Ascending aorta (tissue), 2 donors: ENCODE data around the gene POMT1. TPM values are rescaled to one million over a fixed set of nuclear protein-coding genes. Genes with fewer than 3 reads are reported as not detected.
A peak's percentile ranks its signal among the peaks of the same experiment; 100 is the strongest.
"Not testable (repeated sequence)": the region's sequence is repeated elsewhere in the genome, so short reads cannot be mapped to it uniquely, and the experiment has no call there.

Experiments used
- DNase-seq, 2 donors: peaks; one replicate each; pipeline ENCODE4 v3.0.0-alpha.2; 2019; ENCODE audit warnings: low spot score in 2 of 2
- H3K27ac ChIP-seq, 2 donors: fragments of 200-600 bp; sonication (generic); one replicate each; pipeline ENCODE4 v1.5.1; 2016 to 2017; ENCODE audit warnings: mild to moderate bottlenecking in 1 of 2
- H3K27me3 ChIP-seq: fragments of 200-600 bp; sonication (generic); one replicate; pipeline ENCODE4 v1.5.1; 2017
- H3K36me3 ChIP-seq, 2 donors: fragments of 200-600 bp; sonication (generic); one replicate each; pipeline ENCODE4 v1.5.1; 2016
- H3K4me1 ChIP-seq, 2 donors: fragments of 200-600 bp; sonication (generic); one replicate each; pipeline ENCODE4 v1.5.1; 2016 to 2017; ENCODE audit warnings: mild to moderate bottlenecking in 1 of 2
- H3K4me3 ChIP-seq, 2 donors: fragments of 200-600 bp; sonication (generic); one replicate each; pipeline ENCODE4 v1.5.1; 2016 to 2017; ENCODE audit warnings: mild to moderate bottlenecking in 1 of 2
- H3K9me3 ChIP-seq, 2 donors: fragments of 200-600 bp; sonication (generic); one replicate each; pipeline ENCODE4 v1.5.1; 2016
- intact Hi-C: fragments of 100-400 bp; cut with DNase I; formaldehyde crosslinking; loops from one replicate; pipeline ENCODE4 v1.15.1; 2023
- total RNA-seq: library from RNA; depleted of rRNA; stranded (reverse); fragments of >200 nt; gene quantifications from one replicate; pipeline ENCODE4 v1.1.0, GENCODE V29; 2016
- TF ChIP-seq, protein P1 (sequence below), 3 experiments: fragments of 200-600 bp in 2 of 3; fragments of 450-650 bp in 1 of 3; sonication (generic) in 2 of 3; IDR thresholded peaks; one replicate each; pipeline ENCODE4 v1.5.1; 2016 to 2019; ENCODE audit warnings: antibody characterized with exemption in 3 of 3, mild to moderate bottlenecking in 1 of 3, moderate library complexity in 1 of 3

POMT1 gene
- total RNA-seq, 1 donor from 2014 or later = 128 TPM

- DNase-seq = no peak
- H3K36me3 ChIP-seq = no peaks in the 10 kb centered on the region
- peaks cover 10 to 26% of the 10 kb centered on the region in 2 donors for H3K9me3 ChIP-seq
- H3K27ac ChIP-seq = no peak overlapping the region
- peaks cover 0 to 11% of the 10 kb centered on the region in 2 donors for H3K4me1 ChIP-seq
- peak overlapping the region; percentile 51 to 52 for H3K4me3 ChIP-seq
- H3K27me3 ChIP-seq = no peaks in the 10 kb centered on the region
- intact Hi-C loops = no loop called here
- TF ChIP-seq, protein P1, sequence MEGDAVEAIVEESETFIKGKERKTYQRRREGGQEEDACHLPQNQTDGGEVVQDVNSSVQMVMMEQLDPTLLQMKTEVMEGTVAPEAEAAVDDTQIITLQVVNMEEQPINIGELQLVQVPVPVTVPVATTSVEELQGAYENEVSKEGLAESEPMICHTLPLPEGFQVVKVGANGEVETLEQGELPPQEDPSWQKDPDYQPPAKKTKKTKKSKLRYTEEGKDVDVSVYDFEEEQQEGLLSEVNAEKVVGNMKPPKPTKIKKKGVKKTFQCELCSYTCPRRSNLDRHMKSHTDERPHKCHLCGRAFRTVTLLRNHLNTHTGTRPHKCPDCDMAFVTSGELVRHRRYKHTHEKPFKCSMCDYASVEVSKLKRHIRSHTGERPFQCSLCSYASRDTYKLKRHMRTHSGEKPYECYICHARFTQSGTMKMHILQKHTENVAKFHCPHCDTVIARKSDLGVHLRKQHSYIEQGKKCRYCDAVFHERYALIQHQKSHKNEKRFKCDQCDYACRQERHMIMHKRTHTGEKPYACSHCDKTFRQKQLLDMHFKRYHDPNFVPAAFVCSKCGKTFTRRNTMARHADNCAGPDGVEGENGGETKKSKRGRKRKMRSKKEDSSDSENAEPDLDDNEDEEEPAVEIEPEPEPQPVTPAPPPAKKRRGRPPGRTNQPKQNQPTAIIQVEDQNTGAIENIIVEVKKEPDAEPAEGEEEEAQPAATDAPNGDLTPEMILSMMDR (IDR thresholded peaks at IDR 0.05) = no peak
Measured at GRCh38 chr9:131545786-131546335, 43.1 kb downstream of the POMT1 start.

DNA sequence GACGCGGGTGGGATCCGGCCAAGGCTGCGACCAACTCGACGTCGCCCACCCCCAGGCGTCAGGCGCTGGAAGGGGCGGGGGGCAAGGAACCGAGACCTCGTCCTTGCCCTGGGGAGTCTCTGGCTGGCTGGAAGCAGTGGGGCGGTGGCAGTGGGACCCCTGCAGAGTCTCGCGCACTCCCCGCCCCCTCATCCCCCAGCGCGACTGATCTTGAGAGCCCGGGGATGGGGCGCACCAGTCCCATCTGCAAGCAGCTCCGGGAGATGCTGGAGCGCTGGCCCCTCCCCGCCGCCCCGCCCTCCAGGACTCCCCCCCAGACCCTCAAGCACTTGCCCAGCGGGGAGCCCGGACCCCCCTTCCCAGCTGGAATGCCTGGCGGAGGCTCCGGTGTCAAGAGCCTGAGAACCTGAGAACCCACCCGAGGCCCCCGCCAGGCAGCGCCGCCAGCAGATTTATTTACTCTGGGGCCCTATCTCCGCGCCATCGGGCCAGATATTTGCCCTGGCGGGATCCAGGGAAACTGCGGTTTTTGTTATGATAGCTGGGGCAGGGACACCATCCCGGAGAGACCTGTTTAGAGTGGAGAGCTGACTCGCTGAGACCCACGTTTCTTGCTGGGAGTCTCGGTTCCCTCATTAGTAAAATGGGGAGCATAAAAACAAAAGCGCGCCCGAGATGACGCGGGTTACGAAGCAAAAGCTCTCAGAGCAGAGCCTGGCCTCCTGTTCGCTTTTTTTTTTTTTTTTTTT, 43.8 kb downstream of the POMT1 start:
- peaks cover 10 to 26% of the 10 kb centered on the region in 2 donors for H3K9me3 ChIP-seq
- peaks cover 0 to 11% of the 10 kb centered on the region in 2 donors for H3K4me1 ChIP-seq
- no peaks in the 10 kb centered on the region for H3K36me3 ChIP-seq
- no peak for DNase-seq
- intact Hi-C loops = no loop called here
- H3K27me3 ChIP-seq = no peaks in the 10 kb centered on the region
- no peak overlapping the region for H3K27ac ChIP-seq
- TF ChIP-seq, protein P1 (IDR thresholded peaks at IDR 0.05) = no peak
- H3K4me3 ChIP-seq = peak overlapping the region; percentile 51 to 52

GRCh38 chr9:131549186-131549585, 46.5 kb downstream of the POMT1 start:
- intact Hi-C loops, DNase-seq, H3K36me3 ChIP-seq, H3K27ac ChIP-seq, H3K9me3 ChIP-seq, H3K27me3 ChIP-seq, H3K4me3 ChIP-seq: not testable (repeated sequence)
- H3K4me1 ChIP-seq = peaks cover 0 to 11% of the 10 kb centered on the region in 2 donors

DNA sequence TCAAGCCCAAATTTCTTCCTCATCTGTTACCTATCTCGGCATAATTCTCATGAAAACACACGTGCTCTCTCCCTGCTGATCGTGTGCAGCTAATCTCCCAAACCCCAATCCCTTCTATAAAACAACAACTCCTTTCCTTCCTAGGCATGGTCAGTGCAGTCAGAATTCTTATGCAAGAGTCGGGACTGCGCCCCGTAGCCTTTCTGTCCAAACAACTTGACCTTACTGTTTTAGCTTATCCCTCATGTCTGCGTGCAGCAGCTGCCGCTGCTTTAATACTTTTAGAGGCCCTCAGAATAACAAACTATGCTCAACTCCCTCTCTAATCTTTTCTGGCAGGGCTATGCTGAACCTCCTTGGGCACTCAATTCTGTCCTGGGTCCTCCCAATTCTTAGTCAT, 47.7 kb downstream of the POMT1 start:
- H3K4me3 ChIP-seq, DNase-seq, intact Hi-C loops, H3K27ac ChIP-seq, H3K36me3 ChIP-seq, H3K9me3 ChIP-seq: not testable (repeated sequence)
- H3K27me3 ChIP-seq = peaks cover 13% of the 10 kb centered on the region
- H3K4me1 ChIP-seq = peaks cover 0 to 11% of the 10 kb centered on the region in 2 donors

DNA sequence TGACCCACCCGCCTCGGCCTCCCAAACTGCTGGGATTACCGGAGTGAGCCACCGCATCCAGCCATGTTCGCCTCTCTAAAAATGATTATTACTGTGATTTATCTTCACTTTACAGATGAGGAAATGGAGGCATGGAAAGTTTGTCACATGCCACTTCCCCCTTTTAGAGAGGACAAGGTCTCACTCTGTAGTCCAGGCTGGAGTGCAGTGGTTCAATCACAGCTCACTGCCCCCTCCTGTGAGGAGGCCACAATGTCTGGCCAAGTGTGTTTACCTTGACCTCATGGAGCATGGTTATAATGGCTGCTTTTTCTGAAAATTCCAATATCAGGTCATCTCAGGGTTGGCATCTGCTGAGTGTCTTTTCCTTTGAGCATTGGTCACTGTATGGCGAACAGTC, 49.3 kb downstream of the POMT1 start:
- Histone ChIP-seq H3K4me1 (no peaks in the 10 kb centered on the region), H3K27ac (no peak overlapping the region), H3K4me3 (no peak overlapping the region), H3K36me3 (no peaks in the 10 kb centered on the region), H3K27me3 (peaks cover 13% of the 10 kb centered on the region), H3K9me3 (no peaks in the 10 kb centered on the region)
- TF ChIP-seq, protein P1 (IDR thresholded peaks at IDR 0.05) = no peak
- intact Hi-C loops = no loop called here
- DNase-seq = no peak

GRCh38 chr9:131554087-131554842, 51.5 kb downstream of the POMT1 start:
- intact Hi-C loops = no loop called here
- H3K9me3 ChIP-seq = no peaks in the 10 kb centered on the region
- no peak for DNase-seq
- peaks cover 13% of the 10 kb centered on the region for H3K27me3 ChIP-seq
- H3K4me3 ChIP-seq = no peak overlapping the region
- no peak overlapping the region for H3K27ac ChIP-seq
- no peaks in the 10 kb centered on the region for H3K36me3 ChIP-seq
- TF ChIP-seq, protein P1 (IDR thresholded peaks at IDR 0.05) = no peak
- H3K4me1 ChIP-seq = no peaks in the 10 kb centered on the region
